Hematopoietic multipotent progenitor cell treated with erythropoietin and hydrocortisone succinate and interleukin-3 and kit ligand, for 15 days (in vitro differentiated cells): ENCODE results near the gene ARL5B.

Experiments used
- DNase-seq: peaks from one replicate; pipeline ENCODE4 v3.0.0-alpha.2; 2015; ENCODE audit warnings: low spot score

The ARL5B gene

GRCh38 chr10:18658271-18659124, 733 bp upstream of the ARL5B start:
- peak; percentile 10 for DNase-seq

GRCh38 chr10:18659819-18660535, 746 bp downstream of the ARL5B start:
- DNase-seq = peak; percentile 23

GRCh38 chr10:18660816-18661431, 1.7 kb downstream of the ARL5B start:
- DNase-seq = no peak

- peak; percentile 45 for DNase-seq
Observed at GRCh38 chr10:18664841-18665478, 5.7 kb downstream of the ARL5B start.

GRCh38 chr10:18665815-18666558, 6.8 kb downstream of the ARL5B start:
- no peak for DNase-seq

GRCh38 chr10:18666810-18667209, 7.6 kb downstream of the ARL5B start:
- no peak for DNase-seq

- no peak for DNase-seq
Observed at GRCh38 chr10:18668026-18668425, 8.8 kb downstream of the ARL5B start.

- DNase-seq = no peak
Observed at GRCh38 chr10:18675086-18675801, 16.0 kb downstream of the ARL5B start.

GRCh38 chr10:18680754-18681153, 21.5 kb downstream of the ARL5B start:
- no peak for DNase-seq

GRCh38 chr10:18681366-18681765, 22.1 kb downstream of the ARL5B start:
- no peak for DNase-seq

- no peak for DNase-seq
Observed at GRCh38 chr10:18681971-18682411, 22.8 kb downstream of the ARL5B start.

GRCh38 chr10:18683427-18683826, 24.2 kb downstream of the ARL5B start:
- no peak for DNase-seq

- DNase-seq = no peak
Observed at GRCh38 chr10:18684416-18684815, 25.2 kb downstream of the ARL5B start.

- no peak for DNase-seq
Observed at GRCh38 chr10:18684953-18685352, 25.7 kb downstream of the ARL5B start.

- no peak for DNase-seq
Observed at GRCh38 chr10:18685555-18685954, 26.3 kb downstream of the ARL5B start.

GRCh38 chr10:18687195-18687594, 28.0 kb downstream of the ARL5B start:
- DNase-seq = no peak

- DNase-seq = no peak
Observed at GRCh38 chr10:18687706-18688105, 28.5 kb downstream of the ARL5B start.

- DNase-seq = no peak
Observed at GRCh38 chr10:18689498-18689897, 30.3 kb downstream of the ARL5B start.

GRCh38 chr10:18690541-18690940, 31.3 kb downstream of the ARL5B start:
- DNase-seq = no peak

GRCh38 chr10:18699849-18700840, 40.9 kb downstream of the ARL5B start:
- DNase-seq = no peak
